Gastrocnemius medialis (tissue), 4 donors: ENCODE results near the gene FIBCD1. TPM values are rescaled to one million over a fixed set of nuclear protein-coding genes. Genes with fewer than 3 reads are reported as not detected.

Source experiments
- ATAC-seq, 2 donors: fragments of 150-250 bp; one replicate each; pipeline ENCODE4 v1.9.1; 2016
- DNase-seq, 2 donors: peaks; one replicate each; pipeline ENCODE4 v3.0.0-alpha.2; 2019
- H3K27ac ChIP-seq, 4 donors: fragments of 200-600 bp; sonication (generic); 1 replicate in 1 of 4; 2 replicates in 3 of 4; pipeline ENCODE4 v1.5.1; 2016 to 2018; ENCODE audit warnings: mild to moderate bottlenecking in 2 of 4, moderate library complexity in 1 of 4
- H3K27me3 ChIP-seq, 3 donors: fragments of 200-600 bp; sonication (generic) in 2 of 3; 1 replicate in 1 of 3; 2 replicates in 2 of 3; pipeline versions ENCODE4 v1.5.1 to v1.6.0; 2016 to 2019; ENCODE audit warnings: mild to moderate bottlenecking in 1 of 3, moderate library complexity in 1 of 3
- H3K36me3 ChIP-seq, 2 donors: fragments of 200-600 bp; sonication (generic) in 1 of 2; one replicate each; pipeline ENCODE4 v1.5.1; 2017 to 2018
- H3K4me1 ChIP-seq, 2 donors: fragments of 200-600 bp; sonication (generic) in 1 of 2; one replicate each; pipeline ENCODE4 v1.5.1; 2016 to 2017; ENCODE audit warnings: mild to moderate bottlenecking in 2 of 2
- H3K4me3 ChIP-seq, 4 donors: fragments of 200-600 bp; sonication (generic) in 3 of 4; 1 replicate in 1 of 4; 2 replicates in 3 of 4; pipeline ENCODE4 v1.5.1; 2016 to 2019; ENCODE audit warnings: mild to moderate bottlenecking in 2 of 4
- H3K9me3 ChIP-seq, 3 donors: fragments of 200-600 bp; sonication (generic) in 2 of 3; 1 replicate in 1 of 3; 2 replicates in 2 of 3; pipeline ENCODE4 v1.5.1; 2016 to 2019
- POLR2A ChIP-seq, 2 donors: fragments of 450-650 bp; IDR thresholded peaks; one replicate each; pipeline ENCODE4 v1.6.1; 2017; ENCODE audit warnings: antibody characterized with exemption in 2 of 2, mild to moderate bottlenecking in 2 of 2, moderate library complexity in 2 of 2
- in situ Hi-C, 4 donors: fragments of 200-750 bp; cut with MboI; loops; one replicate each; pipeline versions ENCODE4 v1.15.0 to v1.8.0; 2017; ENCODE audit warnings: low sequenced_read_pairs in 4 of 4
- intact Hi-C: fragments of 100-400 bp; cut with DNase I; formaldehyde crosslinking; loops from one replicate; pipeline ENCODE4 v1.15.1; 2023; ENCODE audit warnings: low total_unique reads
- total RNA-seq, 4 donors: library from RNA; depleted of rRNA; stranded (reverse); fragments of >200 nt; gene quantifications; one replicate each; pipeline versions ENCODE4 v1.1.0 to v1.2.3, GENCODE V29; 2016
- TF ChIP-seq, protein P1 (sequence below), 5 experiments: fragments of 450-650 bp in 3 of 5; fragments of 200-600 bp in 2 of 5; sonication (generic) in 2 of 5; IDR thresholded peaks in 4 of 5; conservative IDR thresholded peaks in 1 of 5; 1 replicate in 4 of 5; 2 replicates in 1 of 5; pipeline ENCODE4 v1.5.1; 2016 to 2019; ENCODE audit warnings: antibody characterized with exemption in 5 of 5, mild to moderate bottlenecking in 3 of 5, moderate library complexity in 3 of 5

Gene FIBCD1
- total RNA-seq, 4 donors from 2014 or later: not detected

DNA sequence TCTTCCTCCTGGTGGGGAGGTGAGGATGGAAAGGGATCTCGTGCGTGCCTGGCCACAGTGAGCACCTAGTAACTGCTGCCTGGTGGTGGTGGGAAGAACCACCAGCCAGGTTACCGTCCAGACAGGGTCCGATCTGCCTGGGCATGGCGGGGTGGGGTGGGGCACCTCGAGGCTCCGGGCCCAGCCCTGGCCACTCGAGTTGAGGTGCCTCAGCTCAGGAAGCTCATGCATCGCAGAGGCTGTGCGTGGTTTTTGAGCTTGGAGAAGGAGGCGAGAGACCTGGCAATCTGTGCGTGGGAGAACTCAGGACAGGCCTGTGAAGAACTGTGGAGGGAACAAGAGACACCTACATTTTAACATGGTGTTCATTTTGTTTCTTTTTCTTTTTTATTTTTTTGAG lies 31.0 kb upstream of the FIBCD1 start:
- Histone ChIP-seq H3K27ac (no peak overlapping the region), H3K4me3 (no peak overlapping the region), H3K36me3 (no peaks in the 10 kb centered on the region), H3K27me3 (peaks cover 17 to 24% (median 18%) of the 10 kb centered on the region in 3 donors), H3K4me1 (no peaks in the 10 kb centered on the region), H3K9me3 (no peaks in the 10 kb centered on the region)
- in situ Hi-C loops: no loop called here
- no peak for ATAC-seq
- intact Hi-C loops: no loop called here
- no peak for TF ChIP-seq POLR2A (IDR thresholded peaks at IDR 0.05)
- TF ChIP-seq, protein P1, sequence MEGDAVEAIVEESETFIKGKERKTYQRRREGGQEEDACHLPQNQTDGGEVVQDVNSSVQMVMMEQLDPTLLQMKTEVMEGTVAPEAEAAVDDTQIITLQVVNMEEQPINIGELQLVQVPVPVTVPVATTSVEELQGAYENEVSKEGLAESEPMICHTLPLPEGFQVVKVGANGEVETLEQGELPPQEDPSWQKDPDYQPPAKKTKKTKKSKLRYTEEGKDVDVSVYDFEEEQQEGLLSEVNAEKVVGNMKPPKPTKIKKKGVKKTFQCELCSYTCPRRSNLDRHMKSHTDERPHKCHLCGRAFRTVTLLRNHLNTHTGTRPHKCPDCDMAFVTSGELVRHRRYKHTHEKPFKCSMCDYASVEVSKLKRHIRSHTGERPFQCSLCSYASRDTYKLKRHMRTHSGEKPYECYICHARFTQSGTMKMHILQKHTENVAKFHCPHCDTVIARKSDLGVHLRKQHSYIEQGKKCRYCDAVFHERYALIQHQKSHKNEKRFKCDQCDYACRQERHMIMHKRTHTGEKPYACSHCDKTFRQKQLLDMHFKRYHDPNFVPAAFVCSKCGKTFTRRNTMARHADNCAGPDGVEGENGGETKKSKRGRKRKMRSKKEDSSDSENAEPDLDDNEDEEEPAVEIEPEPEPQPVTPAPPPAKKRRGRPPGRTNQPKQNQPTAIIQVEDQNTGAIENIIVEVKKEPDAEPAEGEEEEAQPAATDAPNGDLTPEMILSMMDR (IDR thresholded peaks at IDR 0.05 in 4 of 5, conservative IDR thresholded peaks at IDR 0.05 in 1 of 5): no peak
- DNase-seq: no peak

DNA sequence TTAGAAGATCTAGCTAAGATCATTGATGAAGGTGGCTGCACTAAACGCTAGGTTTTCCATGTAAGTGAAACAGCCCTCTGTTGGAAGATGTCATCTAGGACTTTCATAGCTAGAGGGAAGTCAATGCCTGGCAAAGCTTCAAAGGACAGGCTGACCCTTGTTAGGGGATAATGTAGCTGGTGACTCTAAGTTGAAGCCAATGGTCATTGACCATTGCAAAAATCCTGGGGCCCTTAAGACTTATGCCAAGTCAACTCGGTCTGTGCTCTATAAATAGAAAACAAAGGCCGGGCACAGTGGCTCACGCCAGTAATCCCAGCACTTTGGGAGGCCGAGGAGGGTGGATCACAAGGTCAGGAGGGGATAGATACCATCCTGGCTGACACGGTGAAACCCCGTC lies 26.6 kb upstream of the FIBCD1 start:
- peaks cover 0 to 4% (median 3%) of the 10 kb centered on the region in 3 donors for H3K27me3 ChIP-seq
- TF ChIP-seq, protein P1 (IDR thresholded peaks at IDR 0.05 in 4 of 5, conservative IDR thresholded peaks at IDR 0.05 in 1 of 5): no peak
- TF ChIP-seq POLR2A (IDR thresholded peaks at IDR 0.05): no peak
- H3K4me3 ChIP-seq: no peak overlapping the region
- no peaks in the 10 kb centered on the region for H3K4me1 ChIP-seq
- ATAC-seq: no peak
- intact Hi-C loops (no loop called here), in situ Hi-C loops (no loop called here)
- no peak for DNase-seq
- H3K36me3 ChIP-seq: no peaks in the 10 kb centered on the region
- H3K27ac ChIP-seq: no peak overlapping the region
- H3K9me3 ChIP-seq: no peaks in the 10 kb centered on the region

DNA sequence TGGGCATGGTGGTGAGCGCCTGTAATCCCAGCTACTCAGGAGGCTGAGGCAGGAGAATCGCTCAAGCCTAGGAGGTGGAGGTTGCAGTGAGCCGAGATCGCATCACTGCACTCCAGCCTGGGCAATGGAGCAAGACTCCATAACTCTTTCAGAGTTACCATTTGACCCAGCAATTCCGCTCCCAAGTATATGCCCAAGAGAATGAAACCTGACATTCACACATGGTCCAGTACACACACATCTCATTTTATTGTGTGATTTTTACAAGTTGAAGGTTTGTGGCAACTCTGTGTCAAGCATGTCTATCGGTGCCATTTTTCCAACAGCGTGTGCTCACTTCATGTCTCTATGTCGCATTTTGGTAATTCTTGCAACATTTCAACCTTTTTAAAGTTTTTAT lies 24.9 kb upstream of the FIBCD1 start:
- no peak for ATAC-seq
- in situ Hi-C loops: no loop called here
- Histone ChIP-seq H3K9me3 (no peaks in the 10 kb centered on the region), H3K27me3 (peaks cover 0 to 4% (median 3%) of the 10 kb centered on the region in 3 donors), H3K27ac (no peak overlapping the region), H3K4me1 (no peaks in the 10 kb centered on the region), H3K4me3 (no peak overlapping the region), H3K36me3 (no peaks in the 10 kb centered on the region)
- intact Hi-C loops: no loop called here
- TF ChIP-seq, protein P1 (IDR thresholded peaks at IDR 0.05 in 4 of 5, conservative IDR thresholded peaks at IDR 0.05 in 1 of 5): no peak
- TF ChIP-seq POLR2A (IDR thresholded peaks at IDR 0.05): no peak
- no peak for DNase-seq

DNA sequence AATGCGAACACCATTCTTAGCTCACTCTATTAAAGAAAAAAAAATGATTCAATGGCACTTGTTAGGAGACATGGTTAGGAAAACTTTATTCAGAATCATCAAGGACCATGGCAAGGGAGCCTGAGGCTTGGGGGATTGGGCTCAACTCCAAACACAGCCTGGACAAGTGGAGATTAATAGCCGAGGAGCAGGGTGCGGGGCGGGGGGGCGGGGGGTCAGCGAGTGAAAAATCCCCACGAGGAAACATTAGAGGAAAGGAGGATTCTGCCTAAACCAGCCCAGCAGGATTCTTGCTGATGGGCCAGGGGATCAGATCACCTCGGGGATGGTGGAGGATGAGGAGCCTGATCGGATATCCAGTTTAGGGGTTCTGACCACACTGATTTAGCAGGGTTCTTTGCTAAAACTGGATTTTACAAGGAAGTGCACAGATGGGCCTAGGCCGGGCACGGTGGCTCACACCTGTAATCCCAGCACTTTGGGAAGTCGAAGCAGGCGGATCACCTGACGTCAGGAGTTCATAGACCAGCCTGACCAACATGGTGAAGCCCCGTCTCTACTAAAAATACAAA lies 24.4 kb upstream of the FIBCD1 start:
- Histone ChIP-seq H3K27me3 (peaks cover 0 to 4% (median 3%) of the 10 kb centered on the region in 3 donors), H3K27ac (no peak overlapping the region), H3K4me1 (no peaks in the 10 kb centered on the region), H3K4me3 (no peak overlapping the region), H3K36me3 (no peaks in the 10 kb centered on the region), H3K9me3 (no peaks in the 10 kb centered on the region)
- ATAC-seq (no peak), DNase-seq (no peak)
- in situ Hi-C loops (no loop called here), intact Hi-C loops (no loop called here)
- TF ChIP-seq, protein P1 (IDR thresholded peaks at IDR 0.05 in 4 of 5, conservative IDR thresholded peaks at IDR 0.05 in 1 of 5): no peak
- TF ChIP-seq POLR2A (IDR thresholded peaks at IDR 0.05): no peak
